HCT116 (cell line): ENCODE data around the gene MPZL2.

Source experiments
- EZH2 ChIP-seq: fragments of 200-600 bp; sonication (generic); IDR thresholded peaks from 2 replicates; pipeline ENCODE4 v1.6.1; 2017; ENCODE audit warnings: antibody characterized with exemption, mixed run types
- EZH2phosphoT487 ChIP-seq: fragments of 200-600 bp; IDR thresholded peaks from 2 replicates; pipeline ENCODE4 v1.6.1; 2018; ENCODE audit warnings: antibody characterized with exemption, borderline replicate concordance
- FOSL1 ChIP-seq: IDR thresholded peaks from 2 replicates; pipeline ENCODE4 v1.6.1; 2012; ENCODE audit warnings: low read depth
- POLR2A ChIP-seq: IDR thresholded peaks from 2 replicates; pipeline ENCODE4 v1.7.0; 2011; ENCODE audit warnings: borderline replicate concordance; ENCODE audit not compliant: insufficient read depth, insufficient read length; ENCODE audit errors: extremely low read depth
- POLR2AphosphoS5 ChIP-seq: IDR thresholded peaks from 2 replicates; pipeline ENCODE4 v1.6.1; 2011; ENCODE audit warnings: mild to moderate bottlenecking, low read depth, low read length, moderate library complexity
- YY1 ChIP-seq: IDR thresholded peaks from 2 replicates; pipeline ENCODE4 v1.6.1; 2011; ENCODE audit warnings: low read length, low read depth, moderate library complexity, mild to moderate bottlenecking; ENCODE audit not compliant: insufficient replicate concordance; ENCODE audit errors: extremely low read depth
- TF ChIP-seq, protein P1 (sequence below): IDR thresholded peaks from 2 replicates; pipeline ENCODE4 v1.6.1; 2012
- TF ChIP-seq, protein P2 (sequence below), 3 experiments: fragments of 200-600 bp in 1 of 3; sonication (generic) in 1 of 3; IDR thresholded peaks in 2 of 3; conservative IDR thresholded peaks in 1 of 3; 2 replicates each; pipeline ENCODE4 v1.5.1; 2012 to 2017; ENCODE audit warnings: low read depth in 2 of 3, low read length in 2 of 3, antibody characterized with exemption in 1 of 3, borderline replicate concordance in 1 of 3, control low read depth in 1 of 3, mild to moderate bottlenecking in 1 of 3, mixed read lengths in 1 of 3, mixed run types in 1 of 3, moderate library complexity in 1 of 3; ENCODE audit not compliant: insufficient read depth in 1 of 3
- TF ChIP-seq, protein P3 (sequence below): IDR thresholded peaks from 2 replicates; pipeline ENCODE4 v1.6.1; 2012; ENCODE audit warnings: low read depth

DNA sequence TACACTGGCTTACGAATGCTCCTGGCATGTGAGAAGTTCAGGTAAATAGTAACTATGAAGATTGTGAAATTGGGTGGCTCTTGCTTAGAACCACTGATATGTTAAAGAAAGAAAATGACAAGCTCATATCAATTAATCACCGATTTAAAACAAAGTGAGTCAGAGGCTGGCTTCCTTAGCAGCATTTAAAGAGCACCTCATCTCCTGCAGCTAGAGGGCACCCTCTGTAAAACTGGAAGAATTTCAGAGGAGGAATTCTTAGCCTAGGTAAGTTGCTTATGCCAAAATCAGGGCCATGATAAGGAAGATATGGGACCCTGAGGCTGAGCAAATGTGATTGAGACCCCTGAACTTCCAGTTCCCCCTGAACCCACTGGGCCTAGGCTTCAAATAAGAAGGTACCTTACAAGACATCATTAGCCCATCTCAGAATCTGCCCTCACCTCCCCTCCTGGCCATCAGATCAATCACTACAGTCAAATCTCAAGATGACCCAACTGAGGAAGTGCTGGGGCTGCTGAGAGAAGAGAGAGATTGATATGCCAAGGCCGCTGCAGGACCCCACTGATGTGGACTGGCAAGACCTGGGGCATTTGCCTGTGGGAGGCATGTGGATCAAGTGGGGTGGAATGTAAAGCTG lies 31.8 kb upstream of the MPZL2 start:
- TF ChIP-seq POLR2A = no peak
- no peak for TF ChIP-seq EZH2phosphoT487
- TF ChIP-seq, protein P1, sequence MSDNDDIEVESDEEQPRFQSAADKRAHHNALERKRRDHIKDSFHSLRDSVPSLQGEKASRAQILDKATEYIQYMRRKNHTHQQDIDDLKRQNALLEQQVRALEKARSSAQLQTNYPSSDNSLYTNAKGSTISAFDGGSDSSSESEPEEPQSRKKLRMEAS = no peak
- no peak for TF ChIP-seq EZH2
- TF ChIP-seq, protein P2, sequence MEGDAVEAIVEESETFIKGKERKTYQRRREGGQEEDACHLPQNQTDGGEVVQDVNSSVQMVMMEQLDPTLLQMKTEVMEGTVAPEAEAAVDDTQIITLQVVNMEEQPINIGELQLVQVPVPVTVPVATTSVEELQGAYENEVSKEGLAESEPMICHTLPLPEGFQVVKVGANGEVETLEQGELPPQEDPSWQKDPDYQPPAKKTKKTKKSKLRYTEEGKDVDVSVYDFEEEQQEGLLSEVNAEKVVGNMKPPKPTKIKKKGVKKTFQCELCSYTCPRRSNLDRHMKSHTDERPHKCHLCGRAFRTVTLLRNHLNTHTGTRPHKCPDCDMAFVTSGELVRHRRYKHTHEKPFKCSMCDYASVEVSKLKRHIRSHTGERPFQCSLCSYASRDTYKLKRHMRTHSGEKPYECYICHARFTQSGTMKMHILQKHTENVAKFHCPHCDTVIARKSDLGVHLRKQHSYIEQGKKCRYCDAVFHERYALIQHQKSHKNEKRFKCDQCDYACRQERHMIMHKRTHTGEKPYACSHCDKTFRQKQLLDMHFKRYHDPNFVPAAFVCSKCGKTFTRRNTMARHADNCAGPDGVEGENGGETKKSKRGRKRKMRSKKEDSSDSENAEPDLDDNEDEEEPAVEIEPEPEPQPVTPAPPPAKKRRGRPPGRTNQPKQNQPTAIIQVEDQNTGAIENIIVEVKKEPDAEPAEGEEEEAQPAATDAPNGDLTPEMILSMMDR (IDR thresholded peaks at IDR 0.05 in 2 of 3, conservative IDR thresholded peaks at IDR 0.05 in 1 of 3; ENCODE audit: borderline replicate concordance in 1 of 3, insufficient read depth in 1 of 3, low read depth in 2 of 3, low read length in 2 of 3) = peak; percentile 72 to 79 (median 73)
- TF ChIP-seq, protein P3, sequence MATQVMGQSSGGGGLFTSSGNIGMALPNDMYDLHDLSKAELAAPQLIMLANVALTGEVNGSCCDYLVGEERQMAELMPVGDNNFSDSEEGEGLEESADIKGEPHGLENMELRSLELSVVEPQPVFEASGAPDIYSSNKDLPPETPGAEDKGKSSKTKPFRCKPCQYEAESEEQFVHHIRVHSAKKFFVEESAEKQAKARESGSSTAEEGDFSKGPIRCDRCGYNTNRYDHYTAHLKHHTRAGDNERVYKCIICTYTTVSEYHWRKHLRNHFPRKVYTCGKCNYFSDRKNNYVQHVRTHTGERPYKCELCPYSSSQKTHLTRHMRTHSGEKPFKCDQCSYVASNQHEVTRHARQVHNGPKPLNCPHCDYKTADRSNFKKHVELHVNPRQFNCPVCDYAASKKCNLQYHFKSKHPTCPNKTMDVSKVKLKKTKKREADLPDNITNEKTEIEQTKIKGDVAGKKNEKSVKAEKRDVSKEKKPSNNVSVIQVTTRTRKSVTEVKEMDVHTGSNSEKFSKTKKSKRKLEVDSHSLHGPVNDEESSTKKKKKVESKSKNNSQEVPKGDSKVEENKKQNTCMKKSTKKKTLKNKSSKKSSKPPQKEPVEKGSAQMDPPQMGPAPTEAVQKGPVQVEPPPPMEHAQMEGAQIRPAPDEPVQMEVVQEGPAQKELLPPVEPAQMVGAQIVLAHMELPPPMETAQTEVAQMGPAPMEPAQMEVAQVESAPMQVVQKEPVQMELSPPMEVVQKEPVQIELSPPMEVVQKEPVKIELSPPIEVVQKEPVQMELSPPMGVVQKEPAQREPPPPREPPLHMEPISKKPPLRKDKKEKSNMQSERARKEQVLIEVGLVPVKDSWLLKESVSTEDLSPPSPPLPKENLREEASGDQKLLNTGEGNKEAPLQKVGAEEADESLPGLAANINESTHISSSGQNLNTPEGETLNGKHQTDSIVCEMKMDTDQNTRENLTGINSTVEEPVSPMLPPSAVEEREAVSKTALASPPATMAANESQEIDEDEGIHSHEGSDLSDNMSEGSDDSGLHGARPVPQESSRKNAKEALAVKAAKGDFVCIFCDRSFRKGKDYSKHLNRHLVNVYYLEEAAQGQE = no peak
- TF ChIP-seq YY1 = peak; percentile 11
- no peak for TF ChIP-seq POLR2AphosphoS5
- no peak for TF ChIP-seq FOSL1
